ENCODE data around the gene LRCH1. TPM values are rescaled to one million over a fixed set of nuclear protein-coding genes. Genes with fewer than 3 reads are reported as not detected.

Gene LRCH1
- total and polyA plus RNA-seq, 2 of the 13 experiments (the other 11 are each of a cell fraction or from before 2014, with no cell fraction given), result 4.1 to 12.6 TPM

- H3K4me1 ChIP-seq (ENCODE audit: insufficient read depth, low read length), result no peaks in the 10 kb centered on the region
- no peak for FAIRE-seq
- no peak overlapping the region for H3K27ac ChIP-seq (ENCODE audit: extremely low read length, insufficient read depth, low read length)
- no peak overlapping the region for H3K9ac ChIP-seq (ENCODE audit: insufficient read depth, low read depth, low read length)
- H3K4me3 ChIP-seq (replicated peaks in 1 of 3; ENCODE audit: insufficient read depth in 1 of 3, low read depth in 2 of 3, low read length in 3 of 3), result no peak overlapping the region
- no peak overlapping the region for H2AFZ ChIP-seq (ENCODE audit: low read length)
- peaks cover 0 to 5% of the 10 kb centered on the region in 2 experiments; a peak in 1 of 5 replicates for H3K27me3 ChIP-seq (ENCODE audit: control insufficient read depth in 1 of 2, insufficient read depth in 2 of 2, low read length in 2 of 2)
- intact Hi-C loops (cut with micrococcal nuclease; ENCODE audit: unreplicated experiment), result no loop called here
- no peak for ATAC-seq
- no peaks in the 10 kb centered on the region for H3K9me3 ChIP-seq (ENCODE audit: low read length)
- no peak for TF ChIP-seq ZBTB33 (CRISPR knock-in tag; IDR thresholded peaks at IDR 0.05)
- no peak for TF ChIP-seq BCL3 (CRISPR knock-in tag; IDR thresholded peaks at IDR 0.05)
- TF ChIP-seq SAP130 (CRISPR knock-in tag; IDR thresholded peaks at IDR 0.05; ENCODE audit: low read depth), result no peak
- TF ChIP-seq, protein P1, sequence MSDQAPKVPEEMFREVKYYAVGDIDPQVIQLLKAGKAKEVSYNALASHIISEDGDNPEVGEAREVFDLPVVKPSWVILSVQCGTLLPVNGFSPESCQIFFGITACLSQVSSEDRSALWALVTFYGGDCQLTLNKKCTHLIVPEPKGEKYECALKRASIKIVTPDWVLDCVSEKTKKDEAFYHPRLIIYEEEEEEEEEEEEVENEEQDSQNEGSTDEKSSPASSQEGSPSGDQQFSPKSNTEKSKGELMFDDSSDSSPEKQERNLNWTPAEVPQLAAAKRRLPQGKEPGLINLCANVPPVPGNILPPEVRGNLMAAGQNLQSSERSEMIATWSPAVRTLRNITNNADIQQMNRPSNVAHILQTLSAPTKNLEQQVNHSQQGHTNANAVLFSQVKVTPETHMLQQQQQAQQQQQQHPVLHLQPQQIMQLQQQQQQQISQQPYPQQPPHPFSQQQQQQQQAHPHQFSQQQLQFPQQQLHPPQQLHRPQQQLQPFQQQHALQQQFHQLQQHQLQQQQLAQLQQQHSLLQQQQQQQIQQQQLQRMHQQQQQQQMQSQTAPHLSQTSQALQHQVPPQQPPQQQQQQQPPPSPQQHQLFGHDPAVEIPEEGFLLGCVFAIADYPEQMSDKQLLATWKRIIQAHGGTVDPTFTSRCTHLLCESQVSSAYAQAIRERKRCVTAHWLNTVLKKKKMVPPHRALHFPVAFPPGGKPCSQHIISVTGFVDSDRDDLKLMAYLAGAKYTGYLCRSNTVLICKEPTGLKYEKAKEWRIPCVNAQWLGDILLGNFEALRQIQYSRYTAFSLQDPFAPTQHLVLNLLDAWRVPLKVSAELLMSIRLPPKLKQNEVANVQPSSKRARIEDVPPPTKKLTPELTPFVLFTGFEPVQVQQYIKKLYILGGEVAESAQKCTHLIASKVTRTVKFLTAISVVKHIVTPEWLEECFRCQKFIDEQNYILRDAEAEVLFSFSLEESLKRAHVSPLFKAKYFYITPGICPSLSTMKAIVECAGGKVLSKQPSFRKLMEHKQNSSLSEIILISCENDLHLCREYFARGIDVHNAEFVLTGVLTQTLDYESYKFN (CRISPR knock-in tag; conservative IDR thresholded peaks at IDR 0.05), result no peak
- in situ Hi-C loops (cut with HindIII; ENCODE audit: extremely low pct_ligation_motif_present, low pct_unique_long_range_greater_than_20kb), result no loop called here
- DNase-seq (ENCODE audit: low spot score), result no peak
- H3K36me3 ChIP-seq (replicated peaks in 1 of 2; ENCODE audit: control insufficient read depth in 1 of 2, insufficient read depth in 2 of 2, low read length in 2 of 2), result no peaks in the 10 kb centered on the region
- ChIA-PET POLR2A (no interaction called here), CTCF (ENCODE audit: low intra/inter-chr PET ratio, low total read pairs) (no interaction called here)
- 10% methylated on average over 2 of the region's 2 CpGs for WGBS (ENCODE audit: low lambda C conversion rate)
- no TSS peak for BruUV-seq (replicated peaks)
- no peaks in the 10 kb centered on the region for H3K79me2 ChIP-seq (ENCODE audit: insufficient read depth, low read length)
- no peak overlapping the region for H3K4me2 ChIP-seq (ENCODE audit: low read depth, low read length)
- no peaks in the 10 kb centered on the region for H4K20me1 ChIP-seq (ENCODE audit: insufficient read depth, low read length)
Measured at GRCh38 chr13:46515803-46516202, 37.2 kb upstream of the LRCH1 start.

All from HepG2 (cell line).